Stomach (tissue), 9 donors: ENCODE data around the gene INTS14. TPM values are rescaled to one million over a fixed set of nuclear protein-coding genes. Genes with fewer than 3 reads are reported as not detected.
"Not testable (repeated sequence)": the region's sequence is repeated elsewhere in the genome, so short reads cannot be mapped to it uniquely, and the experiment has no call there.

Experiments
- DNase-seq, 2 donors: peaks; one replicate each; pipeline versions ENCODE4 v3.0.0 to v3.0.0-alpha.2; 2013 to 2019
- H3K27ac ChIP-seq, 5 donors: fragments of 200-600 bp in 4 of 5; sonication (generic) in 4 of 5; one replicate each; pipeline ENCODE4 v1.5.1; 2013 to 2019; ENCODE audit warnings: mild to moderate bottlenecking in 1 of 5, moderate library complexity in 1 of 5
- H3K27me3 ChIP-seq, 3 donors: fragments of 200-600 bp; sonication (generic); one replicate each; pipeline ENCODE4 v1.5.1; 2017 to 2019; ENCODE audit warnings: mixed run types in 1 of 3
- H3K36me3 ChIP-seq, 4 donors: fragments of 200-600 bp; sonication (generic); 1 replicate in 3 of 4; 2 replicates in 1 of 4; pipeline ENCODE4 v1.5.1; 2016 to 2019
- H3K4me1 ChIP-seq, 4 donors: fragments of 200-600 bp; sonication (generic); one replicate each; pipeline ENCODE4 v1.5.1; 2016 to 2019
- H3K4me3 ChIP-seq, 4 donors: fragments of 200-600 bp; sonication (generic) in 3 of 4; one replicate each; pipeline ENCODE4 v1.5.1; 2016 to 2019; ENCODE audit warnings: mild to moderate bottlenecking in 1 of 4
- H3K9me3 ChIP-seq, 4 donors: fragments of 200-600 bp; sonication (generic); one replicate each; pipeline ENCODE4 v1.5.1; 2016 to 2019
- CTCF ChIP-seq, 7 experiments: fragments of 450-650 bp in 4 of 7; fragments of 200-600 bp in 3 of 7; sonication (generic) in 3 of 7; IDR thresholded peaks; one replicate each; pipeline ENCODE4 v1.5.1; 2016 to 2019; ENCODE audit warnings: antibody characterized with exemption in 7 of 7, control low read depth in 2 of 7, mild to moderate bottlenecking in 1 of 7
- EP300 ChIP-seq: sonication (generic); formaldehyde crosslinking; IDR thresholded peaks from one replicate; pipeline ENCODE4 v1.6.1; 2017; ENCODE audit warnings: antibody characterized with exemption
- POLR2A ChIP-seq, 4 donors: fragments of 450-650 bp; IDR thresholded peaks; one replicate each; pipeline ENCODE4 v1.6.1; 2016; ENCODE audit warnings: antibody characterized with exemption in 4 of 4, control low read depth in 2 of 4, mild to moderate bottlenecking in 1 of 4, moderate library complexity in 1 of 4
- POLR2AphosphoS5 ChIP-seq, 3 donors: sonication (generic); formaldehyde crosslinking; IDR thresholded peaks; one replicate each; pipeline ENCODE4 v1.6.1; 2016; ENCODE audit warnings: antibody characterized with exemption in 3 of 3
- WGBS, 5 donors: extraction: QIAGEN DNeasy Blood & Tissue Kit in 3 of 5; methylation state at CpG; one replicate each; pipeline versions ENCODE4 v1.1.5 to v1.1.7; 2013 to 2018; 5-methylcytosine and 5-hydroxymethylcytosine counted together
- intact Hi-C: fragments of 100-400 bp; cut with DNase I; formaldehyde crosslinking; loops from one replicate; pipeline ENCODE4 v1.15.1; 2023; ENCODE audit warnings: low total_unique reads
- polyA plus RNA-seq, 3 donors: library from polyadenylated mRNA; stranded (reverse); fragments of 200-250 nt; gene quantifications; one replicate each; pipeline ENCODE4 v1.2.3, GENCODE V29; 2013
- total RNA-seq, 5 donors: library from RNA; depleted of rRNA; stranded (reverse); fragments of >200 nt; gene quantifications; one replicate each; pipeline versions ENCODE4 v1.1.0 to v1.2.3, GENCODE V29; 2014 to 2016
- donor health status: healthy with polysubstance abuse.
- donor health status: Bipolar disorder and iron deficiency.
- donor health status: healthy.

The INTS14 gene
- total and polyA plus RNA-seq, 8 donors: 7.2 to 73.2 (median 17.7) TPM

DNA sequence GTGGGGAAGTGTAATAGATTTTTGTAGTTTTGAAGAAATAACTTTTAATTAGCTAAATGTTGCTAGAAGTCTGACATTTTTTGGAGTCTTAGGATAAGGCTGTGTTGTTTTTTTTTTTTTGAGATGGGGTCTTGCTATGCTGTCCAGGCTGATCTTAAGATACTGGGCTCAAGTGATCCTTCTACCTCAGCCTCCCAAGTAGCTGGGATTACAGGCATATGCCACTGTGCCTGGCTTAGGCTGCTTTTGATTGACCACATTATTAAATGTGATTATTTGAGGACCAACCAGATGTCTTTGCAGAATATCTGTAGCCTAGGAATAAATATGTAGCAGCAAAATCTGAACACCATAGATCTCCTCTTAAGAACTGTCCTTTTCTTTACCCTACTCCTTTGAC, 51.0 kb downstream of the INTS14 start:
- H3K9me3 ChIP-seq: no peaks in the 10 kb centered on the region
- no peak for TF ChIP-seq POLR2AphosphoS5 (IDR thresholded peaks at IDR 0.05)
- TF ChIP-seq POLR2A (IDR thresholded peaks at IDR 0.05): no peak
- TF ChIP-seq EP300: no peak
- no peak for TF ChIP-seq CTCF (IDR thresholded peaks at IDR 0.05)
- no peaks in the 10 kb centered on the region for H3K4me1 ChIP-seq
- no peak overlapping the region for H3K4me3 ChIP-seq
- H3K36me3 ChIP-seq: peaks cover 29 to 97% (median 91%) of the 10 kb centered on the region in 4 donors
- DNase-seq: no peak
- intact Hi-C loops: no loop called here
- H3K27ac ChIP-seq: no peak overlapping the region
- H3K27me3 ChIP-seq: no peaks in the 10 kb centered on the region

DNA sequence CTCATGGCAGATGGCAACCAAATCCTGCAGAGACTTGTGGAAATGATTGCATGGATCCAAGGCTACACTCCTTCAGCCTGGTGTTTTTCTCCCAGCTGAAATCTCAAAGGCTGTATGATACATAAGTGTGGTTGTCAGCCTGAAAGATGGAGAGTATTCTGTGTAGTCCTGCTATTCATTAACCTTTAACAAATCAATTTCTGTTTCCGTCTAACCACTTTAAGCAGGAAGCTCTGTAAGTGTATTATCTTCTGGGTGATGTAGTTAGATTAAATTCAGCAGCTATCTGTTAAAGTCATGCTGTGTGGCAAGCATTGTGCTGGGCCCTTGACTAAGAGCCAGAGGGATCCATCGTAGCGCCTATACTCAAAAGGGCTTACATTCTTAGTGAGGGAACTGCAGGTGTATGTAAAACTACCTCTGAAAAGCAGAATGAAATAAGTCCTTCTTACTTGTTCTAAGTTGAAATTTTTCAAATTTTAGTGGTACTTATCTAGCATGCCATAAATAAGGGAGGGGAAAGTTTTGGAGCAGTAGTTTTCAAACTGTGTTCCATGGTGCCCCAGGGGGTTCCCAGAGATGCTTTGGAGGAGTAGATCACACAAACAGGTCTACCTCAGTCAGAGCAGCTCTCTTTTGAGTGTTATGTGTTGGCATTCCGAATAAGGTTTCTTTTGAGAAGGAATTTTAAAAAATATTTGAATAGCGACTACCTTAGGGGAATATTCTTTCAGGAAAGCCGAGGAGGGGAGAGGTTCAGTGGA, 51.8 kb downstream of the INTS14 start:
- no peaks in the 10 kb centered on the region for H3K27me3 ChIP-seq
- no peak overlapping the region for H3K4me3 ChIP-seq
- no peaks in the 10 kb centered on the region for H3K9me3 ChIP-seq
- H3K27ac ChIP-seq: no peak overlapping the region
- no peak for TF ChIP-seq EP300
- peaks cover 26 to 97% (median 90%) of the 10 kb centered on the region in 4 donors for H3K36me3 ChIP-seq
- DNase-seq: no peak
- intact Hi-C loops: no loop called here
- H3K4me1 ChIP-seq: no peaks in the 10 kb centered on the region
- WGBS, 5 donors: 92 to 94% (median 93%) methylated on average over 6 of the region's 6 CpGs

GRCh38 chr15:65558336-65558735, 52.6 kb downstream of the INTS14 start:
- no peak overlapping the region for H3K27ac ChIP-seq
- no peaks in the 10 kb centered on the region for H3K4me1 ChIP-seq
- no peak overlapping the region for H3K4me3 ChIP-seq
- intact Hi-C loops: no loop called here
- H3K9me3 ChIP-seq: no peaks in the 10 kb centered on the region
- 84 to 96% (median 94%) methylated on average over 5 of the region's 5 CpGs for WGBS, 5 donors
- no peak for DNase-seq
- H3K27me3 ChIP-seq: no peaks in the 10 kb centered on the region
- H3K36me3 ChIP-seq: peaks cover 22 to 95% (median 88%) of the 10 kb centered on the region in 4 donors
- TF ChIP-seq POLR2AphosphoS5 (IDR thresholded peaks at IDR 0.05) (no peak), EP300 (no peak), CTCF (IDR thresholded peaks at IDR 0.05) (no peak), POLR2A (IDR thresholded peaks at IDR 0.05) (no peak)

DNA sequence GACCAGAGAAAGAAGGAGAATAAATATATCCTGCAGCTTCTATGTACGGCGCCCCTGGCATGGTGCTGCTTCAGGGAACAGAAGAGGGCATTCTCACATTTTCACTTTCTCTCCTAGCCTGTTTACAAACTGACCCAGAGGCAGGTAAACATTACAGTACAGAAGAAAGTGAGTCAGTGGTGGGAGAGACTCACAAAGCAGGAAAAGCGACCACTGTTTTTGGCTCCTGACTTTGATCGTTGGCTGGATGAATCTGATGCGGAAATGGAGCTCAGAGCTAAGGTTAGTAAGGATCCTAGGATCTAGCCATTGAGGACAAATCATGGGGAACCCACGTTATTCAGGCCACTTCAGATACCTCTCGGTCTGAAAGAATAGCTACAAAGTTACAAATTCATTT, 54.3 kb downstream of the INTS14 start:
- WGBS, 5 donors: 90 to 97% (median 95%) methylated on average over 7 of the region's 7 CpGs
- no peak for DNase-seq
- no peak overlapping the region for H3K4me3 ChIP-seq
- intact Hi-C loops: no loop called here
- TF ChIP-seq CTCF (IDR thresholded peaks at IDR 0.05) (no peak), EP300 (no peak), POLR2AphosphoS5 (IDR thresholded peaks at IDR 0.05) (no peak), POLR2A (IDR thresholded peaks at IDR 0.05) (no peak)
- H3K4me1 ChIP-seq: no peaks in the 10 kb centered on the region
- peaks cover 12 to 81% (median 71%) of the 10 kb centered on the region in 4 donors for H3K36me3 ChIP-seq
- no peak overlapping the region for H3K27ac ChIP-seq
- H3K9me3 ChIP-seq: no peaks in the 10 kb centered on the region
- H3K27me3 ChIP-seq: no peaks in the 10 kb centered on the region

- DNase-seq: no peak
- intact Hi-C loops: no loop called here
- WGBS, 5 donors: 96 to 98% (median 97%) methylated on average over 3 of the region's 3 CpGs
These were observed 57.2 kb downstream of the INTS14 start for GRCh38 chr15:65553691-65554090.

DNA sequence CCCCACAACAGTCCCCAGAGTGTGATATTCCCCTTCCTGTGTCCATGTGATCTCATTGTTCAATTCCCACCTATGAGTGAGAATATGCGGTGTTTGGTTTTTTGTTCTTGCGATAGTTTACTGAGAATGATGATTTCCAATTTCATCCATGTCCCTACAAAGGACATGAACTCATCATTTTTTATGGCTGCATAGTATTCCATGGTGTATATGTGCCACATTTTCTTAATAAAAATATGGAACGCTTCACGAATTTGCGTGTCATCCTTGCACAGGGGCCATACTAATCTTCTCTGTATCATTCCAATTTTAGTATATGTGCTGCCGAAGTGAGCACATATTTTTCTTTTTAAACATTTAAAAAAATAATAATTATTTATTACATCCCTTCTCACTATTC, 58.1 kb downstream of the INTS14 start:
- DNase-seq, H3K27me3 ChIP-seq, intact Hi-C loops, H3K4me3 ChIP-seq, H3K27ac ChIP-seq, H3K9me3 ChIP-seq: not testable (repeated sequence)
- WGBS, 5 donors: 98 to 99% (median 98%) methylated on average over 4 to 5 of the region's 6 CpGs
- Histone ChIP-seq H3K4me1 (peaks cover 0 to 18% (median 15%) of the 10 kb centered on the region in 4 donors), H3K36me3 (peaks cover 6 to 46% (median 41%) of the 10 kb centered on the region in 4 donors)

More at GRCh38 chr15:65553691-65554090, 57.2 kb downstream of the INTS14 start:
- H3K27ac ChIP-seq: no peak overlapping the region
- no peak for TF ChIP-seq CTCF (IDR thresholded peaks at IDR 0.05)
- TF ChIP-seq POLR2A (IDR thresholded peaks at IDR 0.05): no peak
- no peak for TF ChIP-seq EP300
- no peak for TF ChIP-seq POLR2AphosphoS5 (IDR thresholded peaks at IDR 0.05)
- H3K36me3 ChIP-seq: peaks cover 7 to 55% (median 48%) of the 10 kb centered on the region in 4 donors
- H3K27me3 ChIP-seq: no peaks in the 10 kb centered on the region
- no peaks in the 10 kb centered on the region for H3K9me3 ChIP-seq
- no peak overlapping the region for H3K4me3 ChIP-seq
- peaks cover 0 to 18% (median 15%) of the 10 kb centered on the region in 4 donors for H3K4me1 ChIP-seq
